BLaER1 treated with 17β-estradiol and CSF1 and Interleukin-3, amounts not matched to agents 10 nM and 100 nM (cell line): ENCODE results near the gene SMAD3.

ENCODE experiments used
- H3K27ac ChIP-seq, 11 experiments: shearing (Covaris generic); formaldehyde crosslinking; 2 replicates each; pipeline ENCODE4 v1.8.1; 2022
- H3K27me3 ChIP-seq, 11 experiments: shearing (Covaris generic); formaldehyde crosslinking; 2 replicates each; pipeline ENCODE4 v1.8.1; 2022
- H3K36me3 ChIP-seq, 11 experiments: shearing (Covaris generic); formaldehyde crosslinking; 2 replicates each; pipeline ENCODE4 v1.8.1; 2022
- H3K4me1 ChIP-seq, 10 experiments: shearing (Covaris generic); formaldehyde crosslinking; 2 replicates each; pipeline ENCODE4 v1.8.1; 2022
- H3K4me2 ChIP-seq, 11 experiments: shearing (Covaris generic); formaldehyde crosslinking; 2 replicates each; pipeline ENCODE4 v1.8.1; 2022
- H3K4me3 ChIP-seq, 10 experiments: shearing (Covaris generic); formaldehyde crosslinking; 2 replicates each; pipeline ENCODE4 v1.8.1; 2022
- H3K9ac ChIP-seq, 11 experiments: shearing (Covaris generic); formaldehyde crosslinking; 2 replicates each; pipeline ENCODE4 v1.8.1; 2022
- H3K9me3 ChIP-seq, 11 experiments: shearing (Covaris generic); formaldehyde crosslinking; replicated peaks in 1 of 11; 2 replicates each; pipeline ENCODE4 v1.8.1; 2022
- H4K20me1 ChIP-seq, 11 experiments: shearing (Covaris generic); formaldehyde crosslinking; 2 replicates each; pipeline ENCODE4 v1.8.1; 2022
- Cebpa-rat ChIP-seq, 11 experiments: shearing (Covaris generic); IDR thresholded peaks; 2 replicates each; pipeline ENCODE4 v1.8.1; 2022

Gene SMAD3

DNA sequence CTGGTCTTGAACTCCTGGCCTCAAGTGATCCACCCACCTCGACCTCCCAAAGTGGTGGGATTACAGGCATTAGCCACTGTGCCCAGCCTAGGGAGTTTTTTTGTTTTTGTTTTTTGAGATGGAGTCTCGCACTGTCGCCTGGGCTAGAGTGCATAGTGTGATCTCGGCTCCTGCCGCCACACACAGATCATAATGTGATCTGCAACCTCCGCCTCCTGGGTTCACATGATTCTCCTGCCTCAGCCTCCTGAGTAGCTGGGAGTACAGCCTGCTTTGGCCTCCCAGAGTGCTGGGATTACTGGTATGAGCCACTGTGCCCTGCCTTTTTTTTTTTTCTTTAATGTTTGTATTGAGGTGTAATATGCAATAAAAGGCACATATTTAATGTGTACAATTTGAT is 78.2 kb downstream of the SMAD3 start:
- Histone ChIP-seq H3K27ac (peak overlapping the region in 6 of 11 experiments; percentile 5 to 29 (median 14); a peak in 5 of 22 replicates), H3K9me3 (no peaks in the 10 kb centered on the region), H3K36me3 (peaks cover 0 to 60% (median 28%) of the 10 kb centered on the region in 11 experiments; a peak in 19 of 22 replicates), H4K20me1 (peaks cover 99 to 100% (median 100%) of the 10 kb centered on the region in 11 experiments), H3K27me3 (no peaks in the 10 kb centered on the region), H3K4me3 (no peak overlapping the region), H3K4me2 (peak overlapping the region in 10 of 11 experiments; percentile 7 to 90 (median 84); a peak in 19 of 22 replicates), H3K9ac (no peak overlapping the region), H3K4me1 (peaks cover 90 to 100% (median 99%) of the 10 kb centered on the region in 10 experiments)
- TF ChIP-seq Cebpa-rat (IDR thresholded peaks at IDR 0.05) = no peak

DNA sequence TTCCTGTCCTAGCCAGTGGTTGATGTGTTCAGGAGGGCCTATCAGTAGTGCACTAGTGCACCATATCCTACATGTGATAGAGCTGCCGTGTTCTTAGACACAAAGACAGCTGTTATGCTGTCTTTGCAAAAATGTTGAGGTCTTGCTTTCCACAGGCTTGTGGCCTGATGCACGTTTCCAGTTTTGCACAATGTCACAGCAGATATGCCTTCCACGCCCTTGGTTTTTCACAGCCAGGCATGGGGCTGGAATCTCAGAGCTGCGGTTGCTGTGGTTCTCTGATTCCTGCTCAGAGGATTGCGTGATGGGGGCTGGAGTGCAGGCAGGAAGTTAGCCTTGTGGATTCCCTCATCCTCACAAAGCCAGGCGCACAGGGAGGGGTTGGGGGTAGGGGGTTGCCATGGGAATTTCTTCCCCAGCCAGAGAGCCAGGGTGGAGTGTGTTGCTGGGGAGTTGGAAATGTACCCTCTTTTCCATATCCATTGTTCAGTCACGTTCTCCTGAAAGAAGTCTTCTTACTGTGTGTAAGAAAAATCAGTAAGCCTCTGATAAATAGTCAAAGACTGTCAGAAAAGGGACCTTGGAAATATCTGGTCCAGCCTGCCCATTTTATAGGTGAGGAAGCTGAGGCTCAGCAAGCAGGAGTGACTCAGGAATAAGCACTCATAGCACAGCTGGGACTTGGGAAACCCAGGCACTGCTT is 79.4 kb downstream of the SMAD3 start:
- no peaks in the 10 kb centered on the region for H3K9me3 ChIP-seq
- no peak overlapping the region for H3K4me3 ChIP-seq
- no peaks in the 10 kb centered on the region for H3K27me3 ChIP-seq
- peaks cover 99 to 100% (median 100%) of the 10 kb centered on the region in 11 experiments for H4K20me1 ChIP-seq
- H3K27ac ChIP-seq = peak overlapping the region in 10 of 11 experiments; percentile 13 to 83 (median 76); a peak in 16 of 22 replicates
- peaks cover 90 to 100% (median 99%) of the 10 kb centered on the region in 10 experiments for H3K4me1 ChIP-seq
- peak in 1 of 11 experiments; percentile 59; a peak in 1 of 22 replicates for TF ChIP-seq Cebpa-rat (IDR thresholded peaks at IDR 0.05)
- peaks cover 0 to 55% (median 20%) of the 10 kb centered on the region in 11 experiments; a peak in 19 of 22 replicates for H3K36me3 ChIP-seq
- peak overlapping the region in 6 of 11 experiments; percentile 3 to 72 (median 42); a peak in 6 of 22 replicates for H3K9ac ChIP-seq
- H3K4me2 ChIP-seq = peak overlapping the region; percentile 79 to 90 (median 85)

DNA sequence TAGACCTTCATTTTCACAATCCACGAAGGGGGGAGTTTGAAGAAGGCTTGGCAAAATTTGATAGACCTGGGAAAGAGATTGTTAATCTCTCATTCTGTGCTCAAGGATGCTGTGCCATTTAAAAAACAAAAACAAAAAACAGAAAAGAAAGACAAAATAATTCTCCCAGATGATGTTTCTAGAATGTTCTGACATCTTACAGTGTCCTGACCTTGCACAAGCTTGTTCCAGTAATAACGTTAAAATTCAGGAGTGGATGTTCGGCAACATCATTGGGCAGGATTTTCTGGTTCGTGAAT is 79.9 kb downstream of the SMAD3 start:
- Histone ChIP-seq H3K4me1 (peaks cover 90 to 100% (median 100%) of the 10 kb centered on the region in 10 experiments), H3K4me2 (peak overlapping the region; percentile 79 to 90 (median 85)), H3K4me3 (no peak overlapping the region), H4K20me1 (peaks cover 99 to 100% (median 100%) of the 10 kb centered on the region in 11 experiments), H3K27me3 (no peaks in the 10 kb centered on the region), H3K9me3 (no peaks in the 10 kb centered on the region), H3K9ac (peak overlapping the region in 7 of 11 experiments; percentile 3 to 72 (median 67); a peak in 7 of 22 replicates), H3K27ac (peak overlapping the region in 10 of 11 experiments; percentile 13 to 83 (median 76); a peak in 16 of 22 replicates), H3K36me3 (peaks cover 0 to 52% (median 18%) of the 10 kb centered on the region in 11 experiments; a peak in 19 of 22 replicates)
- no peak for TF ChIP-seq Cebpa-rat (IDR thresholded peaks at IDR 0.05)

DNA sequence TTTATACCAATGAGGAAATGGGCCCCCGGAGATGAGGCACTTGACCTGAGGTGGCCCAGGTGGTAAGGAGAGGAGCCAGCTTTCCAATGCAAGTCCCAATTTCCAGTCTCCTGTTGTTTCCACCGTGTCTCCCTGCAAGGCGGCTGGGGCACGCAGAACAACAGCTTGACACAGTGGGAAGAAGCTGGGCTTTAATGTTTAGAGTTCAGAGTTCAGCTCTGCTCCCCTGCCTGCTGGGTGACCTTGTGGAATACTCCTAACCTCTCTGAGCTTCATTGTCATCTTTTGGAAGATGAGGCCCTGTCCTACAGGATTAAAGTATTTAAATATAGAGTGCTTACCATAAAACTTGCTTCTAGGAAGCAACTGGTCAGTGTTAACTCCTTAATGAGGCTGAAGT is 80.3 kb downstream of the SMAD3 start:
- Histone ChIP-seq H3K4me2 (peak overlapping the region; percentile 79 to 90 (median 85)), H3K27me3 (no peaks in the 10 kb centered on the region), H4K20me1 (peaks cover 98 to 100% (median 100%) of the 10 kb centered on the region in 11 experiments), H3K27ac (peak overlapping the region in 10 of 11 experiments; percentile 42 to 83 (median 76); a peak in 18 of 22 replicates), H3K9ac (peak overlapping the region in 5 of 11 experiments; percentile 56 to 72 (median 68); a peak in 7 of 22 replicates), H3K36me3 (peaks cover 0 to 48% (median 18%) of the 10 kb centered on the region in 11 experiments; a peak in 19 of 22 replicates), H3K4me3 (no peak overlapping the region), H3K4me1 (peaks cover 90 to 100% (median 100%) of the 10 kb centered on the region in 10 experiments), H3K9me3 (no peaks in the 10 kb centered on the region)
- no peak for TF ChIP-seq Cebpa-rat (IDR thresholded peaks at IDR 0.05)

DNA sequence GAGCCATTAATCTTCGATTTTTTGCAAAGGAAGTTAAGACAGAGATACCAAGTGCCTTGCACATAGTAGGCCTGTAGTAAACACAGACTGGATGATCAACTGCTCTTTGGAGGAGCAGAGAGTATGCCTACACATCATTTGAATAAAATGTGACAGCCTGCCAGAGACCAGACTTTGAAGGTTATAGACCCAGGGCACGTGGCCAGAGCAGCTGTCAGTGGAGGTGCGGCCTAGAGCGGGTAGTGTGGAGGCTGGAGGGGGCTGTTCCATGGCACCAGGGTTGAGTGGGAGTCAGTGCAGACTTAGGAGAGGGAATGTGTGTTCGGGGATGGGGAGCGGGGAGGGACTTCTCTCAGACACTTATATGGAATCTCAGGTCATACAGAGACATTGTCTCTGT is 80.8 kb downstream of the SMAD3 start:
- Histone ChIP-seq H3K9me3 (no peaks in the 10 kb centered on the region), H3K27ac (peak overlapping the region; percentile 50 to 83 (median 78); a peak in 21 of 22 replicates), H3K27me3 (no peaks in the 10 kb centered on the region), H4K20me1 (peaks cover 96 to 100% (median 100%) of the 10 kb centered on the region in 11 experiments), H3K4me2 (peak overlapping the region; percentile 79 to 90 (median 85)), H3K9ac (peak overlapping the region; percentile 43 to 74 (median 68); a peak in 18 of 22 replicates), H3K4me1 (peaks cover 90 to 100% (median 99%) of the 10 kb centered on the region in 10 experiments), H3K4me3 (peak overlapping the region in 3 of 10 experiments; percentile 4 to 28 (median 17); a peak in 1 of 20 replicates), H3K36me3 (peaks cover 0 to 43% (median 15%) of the 10 kb centered on the region in 11 experiments; a peak in 18 of 22 replicates)
- TF ChIP-seq Cebpa-rat (IDR thresholded peaks at IDR 0.05) = no peak

DNA sequence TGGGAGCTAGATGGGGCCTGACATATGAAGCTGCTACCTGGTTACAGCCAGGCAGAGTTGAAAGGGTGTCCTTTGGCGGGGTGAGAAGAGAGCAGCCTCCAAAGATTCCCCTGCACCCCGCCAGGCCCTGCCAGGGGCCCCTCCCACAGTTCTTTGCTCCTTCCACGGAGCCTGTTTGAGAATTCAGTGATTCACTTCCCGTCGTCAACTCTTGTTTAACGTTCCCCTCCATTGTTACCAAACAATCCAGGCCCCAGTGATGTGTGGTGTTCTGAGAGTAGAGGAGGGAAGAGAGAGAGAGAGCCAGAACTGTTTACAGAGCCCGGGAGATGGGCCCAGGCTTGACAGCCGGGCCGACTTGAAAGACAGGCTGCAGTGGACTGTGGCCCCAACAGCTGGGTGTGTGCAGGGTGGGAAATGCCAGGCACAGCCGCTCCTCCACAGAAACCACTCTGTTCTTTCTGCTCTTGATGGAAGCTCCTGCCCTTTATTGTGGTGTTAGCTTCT is 81.5 kb downstream of the SMAD3 start:
- Histone ChIP-seq H3K9ac (peak overlapping the region; percentile 43 to 74 (median 68); a peak in 21 of 22 replicates), H3K4me2 (peak overlapping the region; percentile 79 to 90 (median 85)), H3K9me3 (no peaks in the 10 kb centered on the region), H3K36me3 (peaks cover 0 to 36% (median 9%) of the 10 kb centered on the region in 11 experiments; a peak in 12 of 22 replicates), H3K4me3 (peak overlapping the region in 4 of 10 experiments; percentile 4 to 28 (median 19); a peak in 3 of 20 replicates), H3K4me1 (peaks cover 84 to 100% (median 97%) of the 10 kb centered on the region in 10 experiments), H3K27me3 (no peaks in the 10 kb centered on the region), H3K27ac (peak overlapping the region; percentile 50 to 83 (median 78); a peak in 21 of 22 replicates), H4K20me1 (peaks cover 90 to 100% (median 99%) of the 10 kb centered on the region in 11 experiments)
- TF ChIP-seq Cebpa-rat (IDR thresholded peaks at IDR 0.05) = no peak

DNA sequence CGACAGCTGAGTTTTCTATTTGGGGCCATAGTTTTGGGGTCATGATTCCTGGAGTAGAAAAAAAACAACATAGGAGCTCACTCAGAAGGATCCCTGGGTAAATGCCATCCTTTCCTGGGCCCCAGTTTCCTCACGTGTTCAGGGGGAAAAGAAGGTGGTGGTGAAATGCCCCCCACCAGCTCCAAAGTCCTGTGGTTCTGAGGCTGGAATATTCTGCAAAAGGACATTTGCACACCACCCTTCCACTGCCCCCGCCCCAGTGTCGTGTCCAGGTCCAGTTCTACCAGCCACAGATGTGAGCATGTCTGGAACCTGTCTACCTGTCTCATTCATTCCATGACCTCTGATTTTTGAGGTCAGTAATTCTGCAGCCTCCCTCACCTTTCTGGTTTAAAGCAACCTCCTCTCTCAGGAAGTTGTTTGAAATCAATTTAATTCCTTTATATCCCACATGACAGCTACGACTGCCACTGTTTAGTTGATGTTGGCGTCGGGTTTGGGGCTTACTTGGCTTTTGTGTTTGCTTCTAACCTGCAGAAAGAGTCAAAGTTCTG is 82.1 kb downstream of the SMAD3 start:
- Histone ChIP-seq H3K9ac (peak overlapping the region; percentile 15 to 74 (median 68); a peak in 20 of 22 replicates), H3K4me2 (peak overlapping the region; percentile 79 to 90 (median 85)), H3K4me1 (peaks cover 90 to 100% (median 97%) of the 10 kb centered on the region in 10 experiments)

DNA sequence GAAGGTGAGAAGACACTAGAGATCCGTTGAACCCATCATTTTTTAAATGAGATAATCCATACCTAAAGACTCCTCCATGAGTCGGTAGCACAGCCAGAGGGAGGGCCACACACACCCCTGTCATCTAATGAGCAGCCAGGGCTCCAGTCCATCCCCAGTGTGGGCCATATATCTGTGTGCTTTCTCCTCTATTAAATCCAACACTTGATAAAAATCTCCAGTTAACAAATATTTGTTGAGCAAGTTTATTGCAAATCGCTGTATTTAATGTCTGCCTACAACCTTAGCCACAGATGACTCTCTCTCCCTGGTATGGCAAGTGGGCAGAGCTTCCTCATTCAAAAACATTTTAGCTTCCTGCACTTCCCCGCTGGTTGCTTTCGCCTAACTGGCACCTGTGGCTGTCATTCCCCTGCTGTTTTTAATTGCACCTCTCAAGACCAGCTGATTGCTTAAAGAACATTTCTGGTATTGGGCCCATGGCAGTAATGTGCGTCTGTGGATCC is 82.8 kb downstream of the SMAD3 start:
- H3K27me3 ChIP-seq = no peaks in the 10 kb centered on the region
- no peak overlapping the region for H3K4me3 ChIP-seq
- peak overlapping the region; percentile 79 to 90 (median 85) for H3K4me2 ChIP-seq
- H3K9me3 ChIP-seq = no peaks in the 10 kb centered on the region
- peak overlapping the region in 10 of 11 experiments; percentile 59 to 83 (median 78); a peak in 20 of 22 replicates for H3K27ac ChIP-seq
- peaks cover 90 to 100% (median 98%) of the 10 kb centered on the region in 11 experiments for H4K20me1 ChIP-seq
- peaks cover 0 to 37% (median 12%) of the 10 kb centered on the region in 11 experiments; a peak in 16 of 22 replicates for H3K36me3 ChIP-seq
- peaks cover 91 to 100% (median 97%) of the 10 kb centered on the region in 10 experiments for H3K4me1 ChIP-seq
- H3K9ac ChIP-seq = peak overlapping the region in 10 of 11 experiments; percentile 35 to 74 (median 68); a peak in 15 of 22 replicates
- TF ChIP-seq Cebpa-rat (IDR thresholded peaks at IDR 0.05) = no peak

More for the DNA sequence above, 82.1 kb downstream of the SMAD3 start:
- TF ChIP-seq Cebpa-rat (IDR thresholded peaks at IDR 0.05) = no peak
- Histone ChIP-seq H3K27me3 (no peaks in the 10 kb centered on the region), H3K4me3 (peak overlapping the region in 2 of 10 experiments; percentile 2 to 21; a peak in 2 of 20 replicates), H3K9me3 (no peaks in the 10 kb centered on the region), H3K36me3 (peaks cover 0 to 34% (median 9%) of the 10 kb centered on the region in 11 experiments; a peak in 16 of 22 replicates), H3K27ac (peak overlapping the region; percentile 50 to 83 (median 78); a peak in 21 of 22 replicates), H4K20me1 (peaks cover 90 to 100% (median 99%) of the 10 kb centered on the region in 11 experiments)
